Caco-2 (cell line): ENCODE data around the gene ARNT2. TPM values are rescaled to one million over a fixed set of nuclear protein-coding genes. Genes with fewer than 3 reads are reported as not detected.

Source experiments
- BruUV-seq: library from RNA; stranded (reverse); fragments of 400-500 nt; replicated peaks from 2 replicates; lab custom pipeline; 2021; lab: Mats Ljungman, UMichigan
- CTCF ChIA-PET: fragments of 300-600 bp; sonication (Branson Sonifier 250); formaldehyde crosslinking; loops from one replicate; lab custom pipeline; 2022; ENCODE audit warnings: antibody characterized with exemption; lab: Charles Lee
- POLR2A ChIA-PET: fragments of 300-600 bp; sonication (Branson Sonifier 250); formaldehyde crosslinking; loops from one replicate; lab custom pipeline; 2022; ENCODE audit warnings: antibody characterized with exemption; lab: Charles Lee
- DNase-seq, 2 experiments: peaks; one replicate each; pipeline versions ENCODE4 v3.0.0 to v3.0.0-alpha.2; 2020 to 2022
- H3K27me3 ChIP-seq: replicated peaks from 2 replicates; pipeline ENCODE4 v1.6.0; 2011; ENCODE audit warnings: low read length; ENCODE audit not compliant: control insufficient read depth, insufficient read depth
- H3K36me3 ChIP-seq: 2 replicates; pipeline ENCODE4 v1.5.1; 2011; ENCODE audit warnings: low read length; ENCODE audit not compliant: control insufficient read depth, insufficient read depth
- H3K4me1 ChIP-seq: fragments of 250-450 bp; sonication (Bioruptor Pico); 2 replicates; pipeline ENCODE4 v1.5.1; 2020; ENCODE audit warnings: mild to moderate bottlenecking
- H3K4me3 ChIP-seq: 2 replicates; pipeline ENCODE4 v1.5.1; 2011; ENCODE audit warnings: low read depth, mild to moderate bottlenecking, control low read depth, low read length
- H3K9me3 ChIP-seq: fragments of 250-450 bp; sonication (Bioruptor Pico); 2 replicates; pipeline ENCODE4 v1.5.1; 2020; ENCODE audit warnings: mild to moderate bottlenecking, moderate library complexity
- H3K27ac Mint-ChIP-seq: one replicate; pipeline ENCODE4 v1.8.0; 2022; ENCODE audit warnings: mixed read lengths; ENCODE audit not compliant: unreplicated experiment
- H3K27me3 Mint-ChIP-seq: one replicate; pipeline ENCODE4 v1.8.0; 2022; ENCODE audit warnings: mixed read lengths; ENCODE audit not compliant: insufficient read depth, unreplicated experiment
- H3K36me3 Mint-ChIP-seq: one replicate; pipeline ENCODE4 v1.8.0; 2022; ENCODE audit warnings: mild to moderate bottlenecking, mixed read lengths; ENCODE audit not compliant: insufficient read depth, unreplicated experiment
- H3K4me1 Mint-ChIP-seq: one replicate; pipeline ENCODE4 v1.8.0; 2022; ENCODE audit warnings: low read depth, mixed read lengths; ENCODE audit not compliant: unreplicated experiment
- H3K4me3 Mint-ChIP-seq: one replicate; pipeline ENCODE4 v1.8.0; 2022; ENCODE audit warnings: mild to moderate bottlenecking, moderate library complexity, mixed read lengths; ENCODE audit not compliant: unreplicated experiment
- H3K9me3 Mint-ChIP-seq: one replicate; pipeline ENCODE4 v1.8.0; 2022; ENCODE audit warnings: mixed read lengths; ENCODE audit not compliant: unreplicated experiment
- intact Hi-C: fragments of 100-400 bp; cut with micrococcal nuclease; formaldehyde crosslinking; loops from one replicate; pipeline ENCODE4 v1.10.0; 2022; ENCODE audit not compliant: unreplicated experiment
- total RNA-seq: library from RNA; stranded (reverse); gene quantifications from 2 replicates; pipeline ENCODE4 v1.2.3, GENCODE V29; 2022
- TF ChIP-seq, protein P1 (sequence below), 2 experiments: fragments of 200-600 bp in 1 of 2; IDR thresholded peaks; 1 replicate in 1 of 2; 2 replicates in 1 of 2; pipeline versions ENCODE4 v1.5.1 to v1.8.0; 2011 to 2022; ENCODE audit warnings: antibody characterized with exemption in 1 of 2, control low read depth in 1 of 2, inconsistent platforms in 1 of 2, low read depth in 1 of 2, low read length in 1 of 2, mild to moderate bottlenecking in 1 of 2, moderate library complexity in 1 of 2; ENCODE audit not compliant: insufficient read depth in 1 of 2, severe bottlenecking in 1 of 2, unreplicated experiment in 1 of 2

The ARNT2 gene
- total RNA-seq, 1 experiment from 2014 or later: 0.23 TPM

GRCh38 chr15:80619680-80620079 is 215.5 kb downstream of the ARNT2 start:
- TF ChIP-seq, protein P1, sequence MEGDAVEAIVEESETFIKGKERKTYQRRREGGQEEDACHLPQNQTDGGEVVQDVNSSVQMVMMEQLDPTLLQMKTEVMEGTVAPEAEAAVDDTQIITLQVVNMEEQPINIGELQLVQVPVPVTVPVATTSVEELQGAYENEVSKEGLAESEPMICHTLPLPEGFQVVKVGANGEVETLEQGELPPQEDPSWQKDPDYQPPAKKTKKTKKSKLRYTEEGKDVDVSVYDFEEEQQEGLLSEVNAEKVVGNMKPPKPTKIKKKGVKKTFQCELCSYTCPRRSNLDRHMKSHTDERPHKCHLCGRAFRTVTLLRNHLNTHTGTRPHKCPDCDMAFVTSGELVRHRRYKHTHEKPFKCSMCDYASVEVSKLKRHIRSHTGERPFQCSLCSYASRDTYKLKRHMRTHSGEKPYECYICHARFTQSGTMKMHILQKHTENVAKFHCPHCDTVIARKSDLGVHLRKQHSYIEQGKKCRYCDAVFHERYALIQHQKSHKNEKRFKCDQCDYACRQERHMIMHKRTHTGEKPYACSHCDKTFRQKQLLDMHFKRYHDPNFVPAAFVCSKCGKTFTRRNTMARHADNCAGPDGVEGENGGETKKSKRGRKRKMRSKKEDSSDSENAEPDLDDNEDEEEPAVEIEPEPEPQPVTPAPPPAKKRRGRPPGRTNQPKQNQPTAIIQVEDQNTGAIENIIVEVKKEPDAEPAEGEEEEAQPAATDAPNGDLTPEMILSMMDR (IDR thresholded peaks at IDR 0.05; ENCODE audit: insufficient read depth in 1 of 2, low read depth in 1 of 2, low read length in 1 of 2, severe bottlenecking in 1 of 2, unreplicated experiment in 1 of 2): peak in 1 of 2 experiments; percentile 23
- no peaks in the 10 kb centered on the region for H3K36me3 Mint-ChIP-seq
- Histone ChIP-seq H3K4me1 (no peaks in the 10 kb centered on the region), H3K4me3 (no peak overlapping the region), H3K36me3 (no peaks in the 10 kb centered on the region), H3K9me3 (0 out of 2 replicates have a peak, but pooled peaks cover 4% of the 10 kb centered on the region), H3K27me3 (no peaks in the 10 kb centered on the region)
- peak in 1 of 2 experiments; percentile 13 for DNase-seq
- H3K4me3 Mint-ChIP-seq: no peak overlapping the region
- H3K27ac Mint-ChIP-seq: no peak overlapping the region
- ChIA-PET CTCF (interaction anchor here (0.7 to 1.7 kb wide), 6 partner anchors 23 to 350 kb away, joined by 3 to 12 read pairs (median 4); partner anchors contain the start of gene CEMIP), POLR2A (no interaction called here)
- intact Hi-C loops: loop anchor here (1.0 kb wide), 1 partner anchor 160 kb away; the partner anchor contains the start of gene CEMIP
- no peaks in the 10 kb centered on the region for H3K4me1 Mint-ChIP-seq
- no TSS peak for BruUV-seq
- H3K9me3 Mint-ChIP-seq: peaks cover 10% of the 10 kb centered on the region
- H3K27me3 Mint-ChIP-seq: peaks cover 10% of the 10 kb centered on the region

- BruUV-seq: no TSS peak
- Histone ChIP-seq H3K9me3 (0 out of 2 replicates have a peak, but pooled peaks cover 4% of the 10 kb centered on the region), H3K27me3 (no peaks in the 10 kb centered on the region), H3K4me3 (no peak overlapping the region), H3K4me1 (no peaks in the 10 kb centered on the region), H3K36me3 (no peaks in the 10 kb centered on the region)
- Mint-ChIP-seq H3K9me3 (peaks cover 10% of the 10 kb centered on the region), H3K36me3 (no peaks in the 10 kb centered on the region), H3K4me3 (no peak overlapping the region), H3K4me1 (no peaks in the 10 kb centered on the region), H3K27me3 (peaks cover 10% of the 10 kb centered on the region), H3K27ac (no peak overlapping the region)
- ChIA-PET CTCF (interaction anchor here (0.7 to 1.7 kb wide), 6 partner anchors 23 to 350 kb away, joined by 3 to 12 read pairs (median 4); partner anchors contain the start of gene CEMIP), POLR2A (no interaction called here)
- DNase-seq: no peak
- intact Hi-C loops: no loop called here
- TF ChIP-seq, protein P1 (IDR thresholded peaks at IDR 0.05; ENCODE audit: insufficient read depth in 1 of 2, low read depth in 1 of 2, low read length in 1 of 2, severe bottlenecking in 1 of 2, unreplicated experiment in 1 of 2): no peak
These were observed 216.0 kb downstream of the ARNT2 start for GRCh38 chr15:80620141-80620540.

- CTCF ChIA-PET: no interaction called here
- Histone ChIP-seq H3K4me1 (no peaks in the 10 kb centered on the region), H3K9me3 (0 out of 2 replicates have a peak, but pooled peaks cover 4% of the 10 kb centered on the region), H3K27me3 (no peaks in the 10 kb centered on the region), H3K36me3 (no peaks in the 10 kb centered on the region), H3K4me3 (no peak overlapping the region)
- intact Hi-C loops: no loop called here
- TF ChIP-seq, protein P1 (IDR thresholded peaks at IDR 0.05; ENCODE audit: insufficient read depth in 1 of 2, low read depth in 1 of 2, low read length in 1 of 2, severe bottlenecking in 1 of 2, unreplicated experiment in 1 of 2): no peak
- peaks cover 8% of the 10 kb centered on the region for H3K27me3 Mint-ChIP-seq
- H3K4me1 Mint-ChIP-seq: no peaks in the 10 kb centered on the region
- POLR2A ChIA-PET: no interaction called here
- no peak overlapping the region for H3K4me3 Mint-ChIP-seq
- no peak overlapping the region for H3K27ac Mint-ChIP-seq
- no peaks in the 10 kb centered on the region for H3K36me3 Mint-ChIP-seq
- no peak for DNase-seq
- no TSS peak for BruUV-seq
- H3K9me3 Mint-ChIP-seq: peaks cover 10% of the 10 kb centered on the region
These were observed 216.7 kb downstream of the ARNT2 start for GRCh38 chr15:80620931-80621330.
